ENCODE measurements around the gene GPC6.

GRCh38 chr13:94140027-94140426 is 913.4 kb downstream of the GPC6 start:
- TF ChIP-seq POLR2AphosphoS5 (IDR thresholded peaks at IDR 0.05) (no peak), CTCF (IDR thresholded peaks at IDR 0.05; ENCODE audit: poor library complexity, severe bottlenecking) (no peak), REST (IDR thresholded peaks at IDR 0.05; ENCODE audit: borderline replicate concordance) (no peak), EP300 (conservative IDR thresholded peaks at IDR 0.05; ENCODE audit: poor library complexity, severe bottlenecking) (no peak), SMC3 (conservative IDR thresholded peaks at IDR 0.05; ENCODE audit: poor library complexity) (no peak), RAD21 (conservative IDR thresholded peaks at IDR 0.05) (no peak), TAF1 (IDR thresholded peaks at IDR 0.05; ENCODE audit: low read depth) (no peak), MXI1 (conservative IDR thresholded peaks at IDR 0.05; ENCODE audit: poor library complexity, severe bottlenecking) (no peak)

Data from neural cell (in vitro differentiated cells).